Muscle layer of duodenum (tissue), 2 donors: ENCODE results near the gene NOP58.
"Not testable (repeated sequence)": the region's sequence is repeated elsewhere in the genome, so short reads cannot be mapped to it uniquely, and the experiment has no call there.

ENCODE experiments used
- H3K27ac ChIP-seq: one replicate; pipeline ENCODE4 v1.7.0; 2013; ENCODE audit warnings: mild to moderate bottlenecking, low read length
- H3K27me3 ChIP-seq: one replicate; pipeline ENCODE4 v1.7.0; 2013; ENCODE audit warnings: low read depth, mild to moderate bottlenecking, control low read depth, low read length
- H3K36me3 ChIP-seq, 2 donors: one replicate each; pipeline ENCODE4 v1.7.0; 2013; ENCODE audit warnings: low read length in 2 of 2, control low read depth in 1 of 2, mild to moderate bottlenecking in 1 of 2; ENCODE audit not compliant: insufficient read depth in 2 of 2, control insufficient read depth in 1 of 2
- H3K4me1 ChIP-seq, 2 donors: one replicate each; pipeline ENCODE4 v1.7.0; 2013; ENCODE audit warnings: low read length in 2 of 2, mild to moderate bottlenecking in 2 of 2, control low read depth in 1 of 2, moderate library complexity in 1 of 2; ENCODE audit not compliant: insufficient read depth in 2 of 2, control insufficient read depth in 1 of 2
- H3K4me3 ChIP-seq, 2 donors: one replicate each; pipeline ENCODE4 v1.7.0; 2013; ENCODE audit warnings: low read length in 2 of 2, low read depth in 1 of 2, mild to moderate bottlenecking in 1 of 2
- H3K9me3 ChIP-seq, 2 donors: one replicate each; pipeline ENCODE4 v1.7.0; 2013; ENCODE audit warnings: low read length in 2 of 2, control low read depth in 1 of 2, mild to moderate bottlenecking in 1 of 2; ENCODE audit not compliant: control insufficient read depth in 1 of 2
- donor health status: healthy.

NOP58 gene, protein sequence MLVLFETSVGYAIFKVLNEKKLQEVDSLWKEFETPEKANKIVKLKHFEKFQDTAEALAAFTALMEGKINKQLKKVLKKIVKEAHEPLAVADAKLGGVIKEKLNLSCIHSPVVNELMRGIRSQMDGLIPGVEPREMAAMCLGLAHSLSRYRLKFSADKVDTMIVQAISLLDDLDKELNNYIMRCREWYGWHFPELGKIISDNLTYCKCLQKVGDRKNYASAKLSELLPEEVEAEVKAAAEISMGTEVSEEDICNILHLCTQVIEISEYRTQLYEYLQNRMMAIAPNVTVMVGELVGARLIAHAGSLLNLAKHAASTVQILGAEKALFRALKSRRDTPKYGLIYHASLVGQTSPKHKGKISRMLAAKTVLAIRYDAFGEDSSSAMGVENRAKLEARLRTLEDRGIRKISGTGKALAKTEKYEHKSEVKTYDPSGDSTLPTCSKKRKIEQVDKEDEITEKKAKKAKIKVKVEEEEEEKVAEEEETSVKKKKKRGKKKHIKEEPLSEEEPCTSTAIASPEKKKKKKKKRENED

DNA sequence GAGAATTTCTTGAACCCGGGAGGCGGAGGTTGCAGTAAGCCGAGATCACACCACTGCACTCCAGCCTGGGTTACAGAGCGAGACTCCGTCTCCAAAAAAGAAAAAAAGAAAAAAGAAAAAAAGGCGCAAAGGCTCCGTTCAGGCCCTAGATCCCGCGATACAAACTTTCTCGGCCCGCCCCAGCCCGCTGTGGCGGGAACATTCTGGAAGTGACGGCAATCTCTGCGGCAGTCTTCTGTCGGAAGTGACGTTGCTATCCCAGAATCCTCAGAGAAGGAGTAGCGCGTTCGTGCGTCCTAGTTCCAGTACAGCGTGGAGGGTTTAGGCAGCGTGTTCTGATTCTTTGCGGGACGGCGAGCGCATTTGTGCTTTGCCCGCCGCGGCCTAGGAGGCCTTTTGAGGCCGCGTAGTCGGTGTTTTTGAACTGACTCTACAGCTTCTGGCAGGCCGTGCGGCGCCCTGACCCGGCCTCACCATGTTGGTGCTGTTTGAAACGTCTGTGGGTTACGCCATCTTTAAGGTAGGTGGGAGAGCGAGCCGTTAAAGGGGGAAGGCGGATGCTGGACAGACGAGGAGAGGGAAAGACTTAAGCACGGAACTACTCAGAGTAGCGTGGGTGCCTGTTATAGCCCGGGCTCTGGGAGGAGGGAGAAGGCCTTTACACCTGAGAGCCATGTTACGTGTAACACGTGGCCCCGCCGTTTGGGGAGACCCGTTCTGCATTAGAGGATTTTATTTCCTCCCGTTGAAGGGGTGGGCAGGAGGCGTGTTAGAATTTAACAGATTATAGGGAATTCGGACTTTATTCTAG, at the start of gene NOP58:
NOP58 (plus strand) TSS at position 297 of the 811 bp plus-strand sequence; CDS start at position 476, 179 bp downstream.
- peaks cover 0 to 5% of the 10 kb centered on the region in 2 donors for H3K36me3 ChIP-seq
- no peaks in the 10 kb centered on the region for H3K9me3 ChIP-seq
- peaks cover 0 to 19% of the 10 kb centered on the region in 2 donors for H3K4me1 ChIP-seq

DNA sequence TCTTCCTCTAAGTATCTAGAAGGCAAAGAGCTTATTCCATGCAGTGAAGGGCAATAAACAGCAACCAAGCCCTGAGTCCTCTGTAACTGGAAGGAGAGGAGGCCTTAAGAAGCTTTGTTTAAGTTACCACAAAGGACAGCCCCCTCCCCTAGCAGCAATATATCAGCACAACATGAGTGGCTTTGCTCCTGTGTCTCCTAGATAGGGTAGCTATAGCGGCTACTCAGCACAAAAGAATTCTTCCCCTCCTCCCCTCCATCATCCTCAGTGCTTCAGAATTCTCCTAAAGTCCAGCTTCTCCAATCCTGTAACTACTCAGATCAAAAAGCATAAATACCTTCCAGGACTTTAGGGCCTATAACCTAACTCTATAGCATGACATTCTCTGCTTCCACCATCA, 43.7 kb upstream of the NOP58 start:
- H3K27me3 ChIP-seq: no peaks in the 10 kb centered on the region
- H3K27ac ChIP-seq: no peak overlapping the region
- no peaks in the 10 kb centered on the region for H3K9me3 ChIP-seq
- no peak overlapping the region for H3K4me3 ChIP-seq
- peaks cover 0 to 9% of the 10 kb centered on the region in 2 donors for H3K36me3 ChIP-seq
- H3K4me1 ChIP-seq: peaks cover 0 to 6% of the 10 kb centered on the region in 2 donors

More for the DNA sequence above, at the start of gene NOP58:
- H3K4me3 ChIP-seq: peak within 1 kb of the TSS; percentile 97 to 98
- no peaks in the 10 kb centered on the region for H3K27me3 ChIP-seq
- H3K27ac ChIP-seq: peak within 1 kb of the TSS; percentile 99

DNA sequence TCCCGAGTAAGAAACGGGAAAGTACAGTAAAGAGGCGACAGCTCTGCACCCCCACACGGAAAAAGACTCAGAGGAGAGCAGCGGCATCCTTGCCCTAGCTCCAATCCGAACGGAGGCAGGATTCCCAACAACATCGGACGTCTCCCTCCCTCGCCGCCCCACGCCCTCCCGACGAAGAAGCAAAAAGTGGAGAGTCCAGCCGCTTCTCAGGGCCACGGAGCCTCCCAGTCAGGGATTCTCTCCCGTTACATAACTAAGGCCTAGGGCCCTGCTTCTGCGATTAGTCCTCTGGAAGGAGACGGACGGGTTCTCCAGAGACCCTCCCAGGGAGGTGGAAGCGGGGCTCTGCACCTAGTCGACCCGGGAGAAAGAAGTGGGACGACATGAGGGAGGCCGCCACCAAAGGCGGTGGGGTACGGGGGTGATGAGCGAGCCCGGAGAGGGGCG, 27.8 kb upstream of the NOP58 start:
- H3K36me3 ChIP-seq: no peaks in the 10 kb centered on the region
- H3K9me3 ChIP-seq: no peaks in the 10 kb centered on the region
- no peaks in the 10 kb centered on the region for H3K27me3 ChIP-seq
- H3K4me1 ChIP-seq: peaks cover 0 to 21% of the 10 kb centered on the region in 2 donors
- peak overlapping the region; percentile 80 for H3K27ac ChIP-seq
- peak overlapping the region; percentile 87 to 98 for H3K4me3 ChIP-seq

DNA sequence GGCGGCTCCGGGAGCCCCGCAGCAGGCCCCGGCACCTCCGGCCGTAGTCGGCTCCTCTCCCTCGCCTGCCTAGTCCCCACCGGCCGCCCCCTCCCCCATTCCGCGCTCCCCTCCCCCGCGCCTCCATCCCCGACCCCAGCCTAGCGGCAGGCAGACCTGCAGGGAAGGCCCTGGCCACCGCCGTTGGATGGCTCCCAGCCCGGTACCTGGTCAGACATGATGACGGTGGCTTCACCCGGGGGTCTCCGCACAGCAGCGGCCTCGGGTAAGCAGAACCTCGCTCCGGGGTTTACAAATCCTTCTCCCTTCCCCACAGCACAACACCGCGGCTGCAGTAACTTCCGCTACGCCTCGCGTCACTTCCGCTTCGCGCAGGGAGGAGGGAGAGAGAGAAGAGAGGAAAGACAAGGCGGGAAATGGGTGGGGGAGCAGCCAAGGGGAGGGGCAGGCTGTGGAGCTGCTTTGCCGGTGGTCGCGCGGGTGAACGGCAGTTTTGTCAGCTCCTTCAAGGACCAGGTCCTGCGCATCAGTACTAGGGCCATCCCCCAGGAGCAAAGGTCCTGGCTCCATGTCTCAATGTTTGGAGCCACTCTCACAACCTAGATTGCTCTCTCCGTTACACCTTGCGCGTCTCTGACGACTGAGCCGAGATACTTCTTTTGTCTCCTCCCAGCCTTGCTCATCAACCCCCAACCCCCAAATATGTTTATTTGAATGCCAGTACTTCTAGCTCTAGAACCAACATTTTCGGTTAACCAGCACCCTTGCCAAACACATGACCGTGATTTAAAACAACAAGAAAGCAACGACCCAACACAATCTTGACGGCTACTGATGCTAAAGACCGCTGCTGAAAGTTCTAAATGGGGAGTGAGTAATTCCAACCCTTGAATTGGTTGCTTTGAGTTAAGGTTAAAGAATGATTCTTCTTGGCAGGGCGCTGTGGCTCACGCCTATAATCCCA, 27.0 kb upstream of the NOP58 start, which contains the start of gene SUMO1:
SUMO1 (minus strand) TSS at position 364 of the 964 bp plus-strand sequence; CDS start at position 218, 146 bp downstream.
- no peaks in the 10 kb centered on the region for H3K27me3 ChIP-seq
- no peaks in the 10 kb centered on the region for H3K36me3 ChIP-seq
- H3K4me3 ChIP-seq: peak within 1 kb of the TSS; percentile 87 to 98
- peaks cover 0 to 16% of the 10 kb centered on the region in 2 donors for H3K4me1 ChIP-seq
- H3K9me3 ChIP-seq: no peaks in the 10 kb centered on the region
- peak within 1 kb of the TSS; percentile 89 for H3K27ac ChIP-seq

DNA sequence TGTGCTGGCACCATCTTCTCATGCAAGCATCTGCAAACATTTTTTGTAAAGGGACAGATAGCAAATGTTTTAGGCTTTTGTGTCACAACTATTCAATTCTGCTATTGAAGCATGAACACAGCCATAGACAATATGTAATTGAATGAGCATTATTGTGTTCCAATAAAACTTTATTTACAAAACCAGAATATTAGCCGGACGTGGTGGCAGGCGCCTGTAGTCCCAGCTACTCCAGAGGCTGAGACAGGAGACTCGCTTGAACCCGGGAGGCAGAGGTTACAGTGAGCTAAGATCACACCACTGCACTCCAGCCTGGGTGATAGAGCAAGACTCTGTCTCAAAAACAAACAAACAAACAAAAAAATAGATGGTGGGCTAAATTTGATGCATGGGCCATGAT, 17.9 kb upstream of the NOP58 start:
- H3K27ac ChIP-seq, H3K4me1 ChIP-seq, H3K9me3 ChIP-seq, H3K4me3 ChIP-seq, H3K36me3 ChIP-seq, H3K27me3 ChIP-seq: not testable (repeated sequence)

DNA sequence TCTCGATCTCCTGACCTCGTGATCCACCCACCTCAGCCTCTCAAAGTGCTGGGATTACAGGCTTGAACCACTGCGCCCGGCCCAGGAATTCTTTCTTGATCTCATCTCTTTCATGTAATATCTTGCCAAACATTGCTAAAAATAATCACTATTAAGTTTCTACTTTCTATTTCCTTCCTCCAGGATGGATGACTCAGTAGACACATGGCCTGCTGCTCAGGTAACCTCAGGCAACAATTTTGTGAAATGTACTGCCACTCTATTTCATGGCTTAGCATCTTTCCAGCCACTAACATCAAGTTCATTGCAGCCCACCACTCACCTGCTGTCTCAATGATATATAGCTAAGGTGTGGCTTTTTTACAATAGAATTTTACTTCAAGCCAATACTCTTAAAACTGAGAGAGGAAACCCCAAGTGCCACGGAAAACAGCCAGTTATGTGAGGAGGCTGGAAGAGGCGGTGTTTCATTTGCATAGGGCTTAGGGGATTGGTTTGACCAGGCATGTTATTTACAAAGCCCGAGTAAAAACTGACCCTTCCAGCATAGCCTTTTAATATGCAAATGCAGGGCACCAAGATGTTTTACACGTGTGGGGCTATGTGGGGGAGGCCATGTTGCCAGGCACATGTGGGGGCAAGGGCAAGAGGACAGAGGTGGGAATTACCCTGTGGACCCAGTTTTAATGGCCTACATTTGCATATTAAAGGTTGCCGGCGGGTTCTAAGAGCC, 15.9 kb upstream of the NOP58 start:
- H3K4me3 ChIP-seq: no peak overlapping the region

DNA sequence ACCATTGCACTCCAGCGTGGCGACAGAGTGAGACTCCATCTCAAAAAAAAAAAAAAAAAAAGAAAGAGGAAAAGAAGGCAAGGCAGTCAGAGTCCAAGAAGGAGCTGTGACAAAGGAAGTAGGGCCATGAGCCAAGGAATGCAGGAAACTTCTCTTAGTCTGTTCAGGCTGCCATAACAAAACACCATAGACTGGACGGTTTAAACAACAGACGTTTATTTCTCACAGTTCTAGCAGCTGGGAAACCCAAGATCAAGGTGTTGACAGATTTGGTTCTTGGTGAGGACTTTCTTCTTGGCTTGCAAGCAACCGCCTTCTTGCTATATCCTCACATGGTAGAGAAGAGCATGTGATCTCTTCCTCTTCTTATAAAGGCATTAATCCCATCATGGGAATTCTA, 14.1 kb upstream of the NOP58 start:
- H3K4me3 ChIP-seq: no peak overlapping the region
- no peaks in the 10 kb centered on the region for H3K27me3 ChIP-seq
- no peak overlapping the region for H3K27ac ChIP-seq
- H3K9me3 ChIP-seq: peaks cover 0 to 2% of the 10 kb centered on the region in 2 donors
- no peaks in the 10 kb centered on the region for H3K4me1 ChIP-seq
- H3K36me3 ChIP-seq: no peaks in the 10 kb centered on the region

More for the DNA sequence above, 15.9 kb upstream of the NOP58 start:
- Histone ChIP-seq H3K27me3 (no peaks in the 10 kb centered on the region), H3K27ac (no peak overlapping the region), H3K9me3 (peaks cover 0 to 2% of the 10 kb centered on the region in 2 donors), H3K4me1 (no peaks in the 10 kb centered on the region), H3K36me3 (no peaks in the 10 kb centered on the region)

DNA sequence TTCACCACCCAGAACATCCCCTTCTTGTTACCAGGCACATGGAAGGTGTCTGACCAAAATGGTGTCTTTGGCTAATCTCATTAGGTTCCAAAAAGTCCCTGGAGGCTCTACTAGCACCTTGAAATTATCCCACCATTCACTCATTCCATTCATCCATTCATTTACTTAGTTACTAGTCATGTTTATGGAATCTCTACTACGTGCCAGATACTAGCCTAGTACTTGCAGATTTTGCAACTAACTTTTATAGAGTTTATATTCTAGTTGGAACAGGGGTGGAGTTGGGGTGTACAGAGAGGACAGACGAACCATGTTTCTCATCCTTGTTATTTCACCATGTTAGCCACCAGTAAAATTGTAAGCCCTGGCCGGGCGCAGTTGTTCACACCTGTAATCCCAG, 4.0 kb upstream of the NOP58 start:
- H3K9me3 ChIP-seq: no peaks in the 10 kb centered on the region
- no peaks in the 10 kb centered on the region for H3K4me1 ChIP-seq
- H3K27ac ChIP-seq: no peak overlapping the region
- peaks cover 0 to 5% of the 10 kb centered on the region in 2 donors for H3K36me3 ChIP-seq
- H3K27me3 ChIP-seq: no peaks in the 10 kb centered on the region
- no peak overlapping the region for H3K4me3 ChIP-seq

DNA sequence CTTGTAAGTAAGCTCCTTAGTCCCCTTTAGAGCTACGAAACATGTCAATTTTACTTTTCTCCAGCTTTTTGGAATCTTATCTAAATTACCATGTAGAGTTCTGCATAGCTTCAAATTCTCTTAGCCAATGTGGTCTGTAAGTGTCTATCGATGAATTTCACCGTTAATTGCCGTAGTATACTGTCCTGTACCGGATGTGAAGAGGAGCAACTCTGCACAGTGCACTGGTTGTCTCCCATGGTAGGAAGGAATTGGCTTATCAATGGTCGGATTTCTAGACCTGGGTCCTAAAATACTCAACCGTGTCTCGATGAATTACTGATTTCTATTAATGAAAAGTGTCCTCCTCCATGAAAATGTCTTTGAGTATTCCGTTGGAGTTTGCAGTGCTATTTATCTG, 1.9 kb downstream of the NOP58 start:
- peak overlapping the region; percentile 40 for H3K27ac ChIP-seq
- peaks cover 0 to 5% of the 10 kb centered on the region in 2 donors for H3K36me3 ChIP-seq
- peaks cover 0 to 19% of the 10 kb centered on the region in 2 donors for H3K4me1 ChIP-seq
- peak overlapping the region; percentile 97 to 98 for H3K4me3 ChIP-seq
- H3K9me3 ChIP-seq: no peaks in the 10 kb centered on the region
- H3K27me3 ChIP-seq: no peaks in the 10 kb centered on the region

DNA sequence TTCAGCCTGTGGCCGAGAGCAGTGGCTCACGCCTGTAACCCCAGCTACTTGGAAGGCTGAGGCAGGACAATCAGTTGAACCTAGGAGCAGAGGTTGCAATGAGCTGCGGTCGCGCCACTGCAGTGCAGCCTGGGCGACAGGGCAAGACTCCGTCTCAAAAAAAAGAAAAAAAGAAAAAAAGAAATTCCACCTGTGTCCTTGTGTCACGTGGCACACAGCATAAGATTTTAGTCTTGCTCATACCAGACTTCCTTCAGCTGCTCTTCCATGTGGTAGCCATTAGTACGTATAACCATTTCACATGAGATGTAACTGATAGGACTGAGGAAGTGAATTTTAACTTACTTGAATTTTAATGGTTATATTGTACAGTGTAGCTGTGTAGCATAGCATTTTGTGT, 4.0 kb downstream of the NOP58 start:
- H3K27me3 ChIP-seq: no peaks in the 10 kb centered on the region
- H3K9me3 ChIP-seq: no peaks in the 10 kb centered on the region
- H3K36me3 ChIP-seq: peaks cover 0 to 5% of the 10 kb centered on the region in 2 donors
- no peak overlapping the region for H3K27ac ChIP-seq
- H3K4me3 ChIP-seq: no peak overlapping the region
- H3K4me1 ChIP-seq: peaks cover 0 to 19% of the 10 kb centered on the region in 2 donors
